Adrenal gland (tissue), 5 donors: ENCODE results near the gene LYRM7.

Experiments
- POLR2A ChIP-seq, 2 donors: fragments of 450-650 bp; IDR thresholded peaks; one replicate each; pipeline ENCODE4 v1.6.1; 2017; ENCODE audit warnings: antibody characterized with exemption in 2 of 2, mild to moderate bottlenecking in 2 of 2, moderate library complexity in 1 of 2
- TF ChIP-seq, protein P1 (sequence below), 6 experiments: fragments of 450-650 bp in 4 of 6; fragments of 200-600 bp in 2 of 6; sonication (generic) in 1 of 6; IDR thresholded peaks; 1 replicate in 5 of 6; 2 replicates in 1 of 6; pipeline versions ENCODE4 v1.5.1 to v1.8.0; 2016 to 2021; ENCODE audit warnings: antibody characterized with exemption in 6 of 6, mild to moderate bottlenecking in 2 of 6, moderate library complexity in 1 of 6
- donor health status: DM: no; HTN: no; CAD: no.

DNA sequence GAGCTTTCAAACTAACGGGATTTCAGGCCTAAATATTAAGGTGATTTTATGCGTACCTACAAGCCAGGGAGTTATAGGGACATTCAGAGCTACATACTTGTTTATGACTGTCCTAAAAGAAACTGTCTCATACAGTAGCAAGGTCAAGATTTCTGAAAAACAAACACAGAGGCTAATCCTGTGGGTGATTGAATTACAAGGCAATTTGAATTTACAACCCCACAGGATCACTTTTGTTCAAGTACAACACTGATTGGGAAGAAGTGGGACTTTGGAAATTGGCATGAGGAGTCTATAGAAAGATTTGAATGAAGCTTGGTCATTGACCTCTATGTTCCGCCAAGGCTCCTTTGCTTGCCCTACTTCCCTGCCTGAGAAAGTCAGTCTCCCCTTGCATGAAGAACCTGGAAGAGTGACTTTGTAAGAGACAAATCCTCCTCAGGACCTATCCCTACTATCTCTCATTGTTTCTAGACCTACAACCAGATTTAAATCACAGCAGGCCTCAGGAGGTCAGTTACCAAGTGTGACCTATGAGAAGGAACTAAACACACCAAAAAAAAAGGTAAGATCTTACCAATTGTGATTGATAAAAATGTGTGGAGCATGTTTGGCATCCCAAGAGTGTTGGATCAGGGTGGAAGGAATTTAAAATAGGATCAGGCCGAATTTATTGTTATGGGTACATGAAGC, 54.7 kb downstream of the LYRM7 start:
- TF ChIP-seq, protein P1, sequence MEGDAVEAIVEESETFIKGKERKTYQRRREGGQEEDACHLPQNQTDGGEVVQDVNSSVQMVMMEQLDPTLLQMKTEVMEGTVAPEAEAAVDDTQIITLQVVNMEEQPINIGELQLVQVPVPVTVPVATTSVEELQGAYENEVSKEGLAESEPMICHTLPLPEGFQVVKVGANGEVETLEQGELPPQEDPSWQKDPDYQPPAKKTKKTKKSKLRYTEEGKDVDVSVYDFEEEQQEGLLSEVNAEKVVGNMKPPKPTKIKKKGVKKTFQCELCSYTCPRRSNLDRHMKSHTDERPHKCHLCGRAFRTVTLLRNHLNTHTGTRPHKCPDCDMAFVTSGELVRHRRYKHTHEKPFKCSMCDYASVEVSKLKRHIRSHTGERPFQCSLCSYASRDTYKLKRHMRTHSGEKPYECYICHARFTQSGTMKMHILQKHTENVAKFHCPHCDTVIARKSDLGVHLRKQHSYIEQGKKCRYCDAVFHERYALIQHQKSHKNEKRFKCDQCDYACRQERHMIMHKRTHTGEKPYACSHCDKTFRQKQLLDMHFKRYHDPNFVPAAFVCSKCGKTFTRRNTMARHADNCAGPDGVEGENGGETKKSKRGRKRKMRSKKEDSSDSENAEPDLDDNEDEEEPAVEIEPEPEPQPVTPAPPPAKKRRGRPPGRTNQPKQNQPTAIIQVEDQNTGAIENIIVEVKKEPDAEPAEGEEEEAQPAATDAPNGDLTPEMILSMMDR (IDR thresholded peaks at IDR 0.05): no peak
- TF ChIP-seq POLR2A (IDR thresholded peaks at IDR 0.05): no peak
